ENCODE results near the gene TIPARP.

DNA sequence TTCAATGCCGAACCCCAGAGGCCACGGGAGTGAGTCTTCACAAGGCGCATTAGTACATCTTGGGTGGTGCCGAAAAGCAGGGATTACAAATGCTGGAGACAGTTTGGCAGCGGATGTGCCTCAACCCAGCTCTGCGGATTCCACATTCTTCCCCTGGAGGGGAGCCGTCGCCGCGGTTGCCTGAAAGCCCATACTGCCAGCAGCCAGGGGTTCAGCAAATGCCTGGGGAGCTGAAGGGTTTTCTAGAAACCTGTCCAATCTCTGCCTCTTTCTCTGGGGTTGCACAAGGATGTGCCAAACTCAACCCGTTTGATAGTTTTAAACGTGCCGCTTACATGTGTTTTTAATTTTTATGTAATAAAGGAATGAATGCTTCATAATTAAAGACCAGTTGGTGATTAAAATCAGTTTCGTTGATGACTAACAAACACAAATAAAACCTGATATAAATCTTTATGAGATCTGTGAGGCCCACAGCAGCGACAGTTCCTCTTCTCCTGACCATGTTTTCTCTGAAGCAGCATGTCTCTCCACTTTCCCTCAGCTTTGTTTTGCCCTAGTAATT, 77.2 kb downstream of the TIPARP start:
- TF ChIP-seq, protein P1, sequence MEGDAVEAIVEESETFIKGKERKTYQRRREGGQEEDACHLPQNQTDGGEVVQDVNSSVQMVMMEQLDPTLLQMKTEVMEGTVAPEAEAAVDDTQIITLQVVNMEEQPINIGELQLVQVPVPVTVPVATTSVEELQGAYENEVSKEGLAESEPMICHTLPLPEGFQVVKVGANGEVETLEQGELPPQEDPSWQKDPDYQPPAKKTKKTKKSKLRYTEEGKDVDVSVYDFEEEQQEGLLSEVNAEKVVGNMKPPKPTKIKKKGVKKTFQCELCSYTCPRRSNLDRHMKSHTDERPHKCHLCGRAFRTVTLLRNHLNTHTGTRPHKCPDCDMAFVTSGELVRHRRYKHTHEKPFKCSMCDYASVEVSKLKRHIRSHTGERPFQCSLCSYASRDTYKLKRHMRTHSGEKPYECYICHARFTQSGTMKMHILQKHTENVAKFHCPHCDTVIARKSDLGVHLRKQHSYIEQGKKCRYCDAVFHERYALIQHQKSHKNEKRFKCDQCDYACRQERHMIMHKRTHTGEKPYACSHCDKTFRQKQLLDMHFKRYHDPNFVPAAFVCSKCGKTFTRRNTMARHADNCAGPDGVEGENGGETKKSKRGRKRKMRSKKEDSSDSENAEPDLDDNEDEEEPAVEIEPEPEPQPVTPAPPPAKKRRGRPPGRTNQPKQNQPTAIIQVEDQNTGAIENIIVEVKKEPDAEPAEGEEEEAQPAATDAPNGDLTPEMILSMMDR (IDR thresholded peaks at IDR 0.05; ENCODE audit: low read length) = no peak
- TF ChIP-seq EZH2 (optimal IDR thresholded peaks at IDR 0.05; ENCODE audit: low read depth, low read length) (no peak), EZH2phosphoT487 (IDR thresholded peaks at IDR 0.05; ENCODE audit: low read length) (no peak)

All from MM.1S (cell line).